HCT116 (cell line): Measurements from ENCODE around the gene LCE1A.

Experiments
- CEBPB ChIP-seq: IDR thresholded peaks from 2 replicates; pipeline ENCODE4 v1.6.1; 2012; ENCODE audit warnings: low read depth
- CTCF ChIP-seq, 3 experiments: fragments of 200-600 bp in 1 of 3; sonication (generic) in 1 of 3; IDR thresholded peaks in 2 of 3; conservative IDR thresholded peaks in 1 of 3; 2 replicates each; pipeline ENCODE4 v1.5.1; 2012 to 2017; ENCODE audit warnings: low read depth in 2 of 3, low read length in 2 of 3, antibody characterized with exemption in 1 of 3, borderline replicate concordance in 1 of 3, control low read depth in 1 of 3, mild to moderate bottlenecking in 1 of 3, mixed read lengths in 1 of 3, mixed run types in 1 of 3, moderate library complexity in 1 of 3; ENCODE audit not compliant: insufficient read depth in 1 of 3
- EZH2 ChIP-seq: fragments of 200-600 bp; sonication (generic); IDR thresholded peaks from 2 replicates; pipeline ENCODE4 v1.6.1; 2017; ENCODE audit warnings: antibody characterized with exemption, mixed run types
- FOSL1 ChIP-seq: IDR thresholded peaks from 2 replicates; pipeline ENCODE4 v1.6.1; 2012; ENCODE audit warnings: low read depth
- POLR2A ChIP-seq: IDR thresholded peaks from 2 replicates; pipeline ENCODE4 v1.7.0; 2011; ENCODE audit warnings: borderline replicate concordance; ENCODE audit not compliant: insufficient read depth, insufficient read length; ENCODE audit errors: extremely low read depth
- POLR2AphosphoS5 ChIP-seq: IDR thresholded peaks from 2 replicates; pipeline ENCODE4 v1.6.1; 2011; ENCODE audit warnings: mild to moderate bottlenecking, low read depth, low read length, moderate library complexity
- SIN3A ChIP-seq: IDR thresholded peaks from 2 replicates; pipeline ENCODE4 v1.6.1; 2012; ENCODE audit warnings: low read depth
- SP1 ChIP-seq: IDR thresholded peaks from 2 replicates; pipeline ENCODE4 v1.6.1; 2012; ENCODE audit warnings: low read depth
- SRF ChIP-seq: IDR thresholded peaks from 2 replicates; pipeline ENCODE4 v1.6.1; 2012; ENCODE audit warnings: low read depth
- TCF7L2 ChIP-seq: IDR thresholded peaks from 2 replicates; pipeline ENCODE4 v1.7.0; 2011; ENCODE audit warnings: borderline replicate concordance, inconsistent platforms; ENCODE audit not compliant: insufficient read depth, insufficient read length; ENCODE audit errors: extremely low read depth
- ZNF274 ChIP-seq: fragments of 200-500 bp; sonication (Bioruptor generic); IDR thresholded peaks from 2 replicates; pipeline ENCODE4 v1.6.1; 2014; ENCODE audit warnings: mild to moderate bottlenecking, low read depth, low read length, inconsistent platforms
- TF ChIP-seq, protein P1 (sequence below): IDR thresholded peaks from 2 replicates; pipeline ENCODE4 v1.6.1; 2012
- TF ChIP-seq, protein P2 (sequence below): IDR thresholded peaks from 2 replicates; pipeline ENCODE4 v1.6.1; 2012
- TF ChIP-seq, protein P3 (sequence below): IDR thresholded peaks from 2 replicates; pipeline ENCODE4 v1.6.1; 2011; ENCODE audit warnings: mild to moderate bottlenecking, low read length, moderate library complexity; ENCODE audit not compliant: insufficient replicate concordance; ENCODE audit errors: extremely low read depth

DNA sequence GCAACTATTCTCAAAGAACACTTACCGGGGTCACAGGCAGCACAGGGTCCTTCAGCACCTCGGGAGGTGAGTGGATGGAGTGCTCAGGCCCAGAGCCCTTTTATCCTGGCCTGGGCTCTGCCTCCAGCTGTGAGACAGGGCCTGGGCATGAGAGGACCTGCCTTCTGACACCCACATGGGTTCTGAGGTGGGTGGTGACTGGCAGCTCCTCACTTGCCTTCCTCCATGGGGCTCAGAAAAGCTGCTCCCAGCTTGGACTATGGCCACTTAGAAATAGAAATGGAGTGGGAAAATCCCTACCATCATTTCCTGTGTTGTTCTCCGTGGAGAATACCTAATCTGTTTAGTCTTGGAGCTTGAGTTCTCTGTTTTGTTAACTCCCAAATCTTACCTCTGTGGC is 20.7 kb upstream of the LCE1A start, which contains the start of gene LCE1C:
- TF ChIP-seq SP1 (no peak), SRF (no peak), CTCF (IDR thresholded peaks at IDR 0.05 in 2 of 3, conservative IDR thresholded peaks at IDR 0.05 in 1 of 3; ENCODE audit: borderline replicate concordance in 1 of 3, insufficient read depth in 1 of 3, low read depth in 2 of 3, low read length in 2 of 3) (no peak), POLR2AphosphoS5 (no peak), TCF7L2 (no peak), SIN3A (no peak), EZH2 (no peak), CEBPB (no peak), ZNF274 (no peak), POLR2A (no peak), FOSL1 (no peak)
- TF ChIP-seq, protein P1, sequence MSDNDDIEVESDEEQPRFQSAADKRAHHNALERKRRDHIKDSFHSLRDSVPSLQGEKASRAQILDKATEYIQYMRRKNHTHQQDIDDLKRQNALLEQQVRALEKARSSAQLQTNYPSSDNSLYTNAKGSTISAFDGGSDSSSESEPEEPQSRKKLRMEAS, result no peak
- TF ChIP-seq, protein P2, sequence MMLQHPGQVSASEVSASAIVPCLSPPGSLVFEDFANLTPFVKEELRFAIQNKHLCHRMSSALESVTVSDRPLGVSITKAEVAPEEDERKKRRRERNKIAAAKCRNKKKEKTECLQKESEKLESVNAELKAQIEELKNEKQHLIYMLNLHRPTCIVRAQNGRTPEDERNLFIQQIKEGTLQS, result no peak
- TF ChIP-seq, protein P3, sequence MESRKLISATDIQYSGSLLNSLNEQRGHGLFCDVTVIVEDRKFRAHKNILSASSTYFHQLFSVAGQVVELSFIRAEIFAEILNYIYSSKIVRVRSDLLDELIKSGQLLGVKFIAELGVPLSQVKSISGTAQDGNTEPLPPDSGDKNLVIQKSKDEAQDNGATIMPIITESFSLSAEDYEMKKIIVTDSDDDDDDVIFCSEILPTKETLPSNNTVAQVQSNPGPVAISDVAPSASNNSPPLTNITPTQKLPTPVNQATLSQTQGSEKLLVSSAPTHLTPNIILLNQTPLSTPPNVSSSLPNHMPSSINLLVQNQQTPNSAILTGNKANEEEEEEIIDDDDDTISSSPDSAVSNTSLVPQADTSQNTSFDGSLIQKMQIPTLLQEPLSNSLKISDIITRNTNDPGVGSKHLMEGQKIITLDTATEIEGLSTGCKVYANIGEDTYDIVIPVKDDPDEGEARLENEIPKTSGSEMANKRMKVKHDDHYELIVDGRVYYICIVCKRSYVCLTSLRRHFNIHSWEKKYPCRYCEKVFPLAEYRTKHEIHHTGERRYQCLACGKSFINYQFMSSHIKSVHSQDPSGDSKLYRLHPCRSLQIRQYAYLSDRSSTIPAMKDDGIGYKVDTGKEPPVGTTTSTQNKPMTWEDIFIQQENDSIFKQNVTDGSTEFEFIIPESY, result no peak
